CD4-positive, alpha-beta T cell (primary cell): ENCODE results near the gene MAPKAP1. TPM values are rescaled to one million over a fixed set of nuclear protein-coding genes. Genes with fewer than 3 reads are reported as not detected.

Source experiments
- ATAC-seq: fragments of 200-7000 bp; cut with Tn5 transposase; one replicate; pipeline ENCODE4 v1.10.0; 2022; ENCODE audit warnings: mild to moderate bottlenecking; ENCODE audit not compliant: poor library complexity
- CTCF ChIA-PET: fragments of 350-600 bp; sonication (Branson Sonifier 250); formaldehyde crosslinking; loops from one replicate; lab custom pipeline; 2021; ENCODE audit warnings: antibody characterized with exemption, inconsistent platforms; lab: Charles Lee
- POLR2A ChIA-PET: fragments of 350-600 bp; sonication (Branson Sonifier 250); formaldehyde crosslinking; loops from one replicate; lab custom pipeline; 2021; ENCODE audit warnings: antibody characterized with exemption, inconsistent platforms; lab: Charles Lee
- DNase-seq, 14 experiments: peaks; one replicate each; pipeline ENCODE4 v3.0.0-alpha.2; 2013 to 2020; ENCODE audit warnings: mixed read lengths in 2 of 14
- H3K27ac ChIP-seq, 2 donors: one replicate each; pipeline versions ENCODE4 v1.5.1 to v1.7.0; 2013; ENCODE audit warnings: low read length in 2 of 2, low read depth in 1 of 2, mild to moderate bottlenecking in 1 of 2
- H3K27me3 ChIP-seq, 2 experiments: 1 replicate in 1 of 2; 2 replicates in 1 of 2; pipeline versions ENCODE4 v1.6.1 to v1.7.0; 2013; ENCODE audit warnings: low read length in 2 of 2, control low read depth in 1 of 2, mild to moderate bottlenecking in 1 of 2, moderate library complexity in 1 of 2; ENCODE audit not compliant: insufficient read depth in 2 of 2, control insufficient read depth in 1 of 2
- H3K36me3 ChIP-seq: one replicate; pipeline ENCODE4 v1.6.1; 2013; ENCODE audit warnings: low read length, control low read depth; ENCODE audit not compliant: insufficient read depth
- H3K4me1 ChIP-seq: one replicate; pipeline ENCODE4 v1.6.1; 2013; ENCODE audit warnings: low read length, control low read depth; ENCODE audit not compliant: insufficient read depth
- H3K4me3 ChIP-seq: one replicate; pipeline ENCODE4 v1.5.1; 2013; ENCODE audit warnings: mild to moderate bottlenecking, low read length, moderate library complexity
- H3K9me3 ChIP-seq, 2 experiments: 1 replicate in 1 of 2; 2 replicates in 1 of 2; pipeline versions ENCODE4 v1.6.1 to v1.7.0; 2013; ENCODE audit warnings: low read length in 2 of 2, mild to moderate bottlenecking in 2 of 2, control low read depth in 1 of 2, moderate library complexity in 1 of 2; ENCODE audit not compliant: control insufficient read depth in 1 of 2, insufficient read depth in 1 of 2
- H3K27ac Mint-ChIP-seq: one replicate; pipeline ENCODE4 v1.8.0; 2020; ENCODE audit warnings: mixed read lengths
- H3K27me3 Mint-ChIP-seq: one replicate; pipeline ENCODE4 v1.8.0; 2021; ENCODE audit warnings: mixed read lengths
- H3K36me3 Mint-ChIP-seq: one replicate; pipeline ENCODE4 v1.8.0; 2021; ENCODE audit warnings: low read depth, mixed read lengths
- H3K4me1 Mint-ChIP-seq: one replicate; pipeline ENCODE4 v1.8.0; 2021; ENCODE audit warnings: low read depth, mixed read lengths
- H3K4me3 Mint-ChIP-seq: one replicate; pipeline ENCODE4 v1.8.0; 2020; ENCODE audit warnings: mild to moderate bottlenecking, mixed read lengths
- H3K9me3 Mint-ChIP-seq: one replicate; pipeline ENCODE4 v1.8.0; 2020; ENCODE audit warnings: mixed read lengths
- CTCF ChIP-seq: fragments of 200-600 bp; IDR thresholded peaks from one replicate; pipeline ENCODE4 v1.8.0; 2022; ENCODE audit warnings: antibody characterized with exemption, mild to moderate bottlenecking
- intact Hi-C, 2 experiments: fragments of 100-400 bp; cut with DNase I in 1 of 2; cut with micrococcal nuclease in 1 of 2; formaldehyde crosslinking; loops; one replicate each; pipeline versions ENCODE4 v1.15.1 to v1.9.0; 2023 to 2025; cut with DNase I, micrococcal nuclease
- total RNA-seq, 174 experiments: library from RNA in 2 of 174; stranded (reverse) in 2 of 174; gene quantifications; one replicate each; pipeline ENCODE4 v1.2.3 and lab custom pipeline; 2021 to 2026

MAPKAP1 gene
- total RNA-seq, 2 experiments from 2014 or later = 40.3 to 44.9 TPM

- H3K36me3 ChIP-seq = no peaks in the 10 kb centered on the region
- Mint-ChIP-seq H3K4me1 (no peaks in the 10 kb centered on the region), H3K4me3 (no peak overlapping the region), H3K27me3 (no peaks in the 10 kb centered on the region), H3K27ac (no peak overlapping the region), H3K9me3 (no peaks in the 10 kb centered on the region), H3K36me3 (no peaks in the 10 kb centered on the region)
- H3K27me3 ChIP-seq = no peaks in the 10 kb centered on the region
- H3K9me3 ChIP-seq = no peaks in the 10 kb centered on the region
- DNase-seq (no peak), ATAC-seq (no peak)
- ChIA-PET POLR2A (no interaction called here), CTCF (interaction anchor here (1.4 kb wide), 1 partner anchor 11 kb away, joined by 3 read pairs; no protein-coding TSS in a partner anchor)
- no peak overlapping the region for H3K27ac ChIP-seq
- no peaks in the 10 kb centered on the region for H3K4me1 ChIP-seq
- no peak overlapping the region for H3K4me3 ChIP-seq
- intact Hi-C loops = no loop called here
- no peak for TF ChIP-seq CTCF
Measured at GRCh38 chr9:125418404-125418803, 288.6 kb downstream of the MAPKAP1 start.

- no peak for ATAC-seq
- Mint-ChIP-seq H3K4me3 (no peak overlapping the region), H3K27me3 (peaks cover under 1% of the 10 kb centered on the region), H3K36me3 (no peaks in the 10 kb centered on the region), H3K27ac (no peak overlapping the region), H3K4me1 (no peaks in the 10 kb centered on the region), H3K9me3 (no peaks in the 10 kb centered on the region)
- H3K4me3 ChIP-seq = no peak overlapping the region
- H3K36me3 ChIP-seq = no peaks in the 10 kb centered on the region
- CTCF ChIA-PET = interaction anchor here (1.5 kb wide), 1 partner anchor 9 kb away, joined by 4 read pairs; no protein-coding TSS in a partner anchor
- POLR2A ChIA-PET = no interaction called here
- no peaks in the 10 kb centered on the region for H3K27me3 ChIP-seq
- no peaks in the 10 kb centered on the region for H3K9me3 ChIP-seq
- no peaks in the 10 kb centered on the region for H3K4me1 ChIP-seq
- intact Hi-C loops = no loop called here
- H3K27ac ChIP-seq = no peak overlapping the region
- no peak for TF ChIP-seq CTCF
- no peak for DNase-seq
Measured at GRCh38 chr9:125416517-125416916, 290.5 kb downstream of the MAPKAP1 start.

- TF ChIP-seq CTCF = no peak
- Histone ChIP-seq H3K4me1 (no peaks in the 10 kb centered on the region), H3K9me3 (no peaks in the 10 kb centered on the region), H3K36me3 (no peaks in the 10 kb centered on the region), H3K27ac (no peak overlapping the region), H3K4me3 (no peak overlapping the region), H3K27me3 (no peaks in the 10 kb centered on the region)
- no peak overlapping the region for H3K27ac Mint-ChIP-seq
- H3K4me1 Mint-ChIP-seq = no peaks in the 10 kb centered on the region
- intact Hi-C loops = no loop called here
- H3K27me3 Mint-ChIP-seq = peaks cover 3% of the 10 kb centered on the region
- no peaks in the 10 kb centered on the region for H3K36me3 Mint-ChIP-seq
- no peaks in the 10 kb centered on the region for H3K9me3 Mint-ChIP-seq
- no peak for DNase-seq
- no peak overlapping the region for H3K4me3 Mint-ChIP-seq
- ATAC-seq = no peak
- ChIA-PET CTCF (interaction anchor here (1.5 kb wide), 1 partner anchor 8 kb away, joined by 4 read pairs; no protein-coding TSS in a partner anchor), POLR2A (no interaction called here)
Measured at GRCh38 chr9:125415583-125416460, 291.2 kb downstream of the MAPKAP1 start.
